Spleen (tissue), 11 donors: ENCODE measurements around the gene MATN3. TPM values are rescaled to one million over a fixed set of nuclear protein-coding genes. Genes with fewer than 3 reads are reported as not detected.

Experiments used
- DNase-seq: peaks from one replicate; pipeline ENCODE4 v3.0.0-alpha.2; 2020
- H3K27ac ChIP-seq, 8 donors: fragments of 200-600 bp; sonication (generic) in 7 of 8; 1 replicate in 4 of 8; 2 replicates in 4 of 8; pipeline versions ENCODE4 v1.5.0 to v1.8.0; 2016 to 2021; ENCODE audit warnings: inconsistent platforms in 4 of 8, mild to moderate bottlenecking in 4 of 8, moderate library complexity in 1 of 8
- H3K27me3 ChIP-seq, 7 donors: fragments of 200-600 bp; sonication (generic) in 6 of 7; replicated peaks in 1 of 7; 1 replicate in 4 of 7; 2 replicates in 3 of 7; pipeline versions ENCODE4 v1.5.0 to v1.8.0; 2016 to 2021; ENCODE audit warnings: inconsistent platforms in 3 of 7, mild to moderate bottlenecking in 1 of 7
- H3K36me3 ChIP-seq, 6 donors: fragments of 200-600 bp; sonication (generic) in 5 of 6; 1 replicate in 4 of 6; 2 replicates in 2 of 6; pipeline versions ENCODE4 v1.5.0 to v1.8.0; 2016 to 2021; ENCODE audit warnings: inconsistent platforms in 2 of 6
- H3K4me1 ChIP-seq, 6 donors: fragments of 200-600 bp; sonication (generic) in 5 of 6; 1 replicate in 3 of 6; 2 replicates in 3 of 6; pipeline versions ENCODE4 v1.5.0 to v1.8.0; 2016 to 2021; ENCODE audit warnings: inconsistent platforms in 3 of 6
- H3K4me3 ChIP-seq, 8 donors: fragments of 200-600 bp; sonication (generic) in 7 of 8; 1 replicate in 4 of 8; 2 replicates in 4 of 8; pipeline versions ENCODE4 v1.5.0 to v1.8.0; 2016 to 2021; ENCODE audit warnings: inconsistent platforms in 4 of 8, mild to moderate bottlenecking in 4 of 8, moderate library complexity in 2 of 8
- H3K9me3 ChIP-seq, 8 donors: fragments of 200-600 bp; sonication (generic) in 7 of 8; 1 replicate in 4 of 8; 2 replicates in 4 of 8; pipeline versions ENCODE4 v1.5.0 to v1.8.0; 2016 to 2021; ENCODE audit warnings: inconsistent platforms in 4 of 8
- POLR2A ChIP-seq, 3 donors: fragments of 450-650 bp; IDR thresholded peaks; one replicate each; pipeline ENCODE4 v1.5.1; 2017; ENCODE audit warnings: antibody characterized with exemption in 3 of 3, mild to moderate bottlenecking in 1 of 3
- POLR2AphosphoS5 ChIP-seq, 3 donors: sonication (generic); formaldehyde crosslinking; IDR thresholded peaks; one replicate each; pipeline ENCODE4 v1.5.1; 2017; ENCODE audit warnings: antibody characterized with exemption in 3 of 3
- WGBS, 5 donors: extraction: QIAGEN DNeasy Blood & Tissue Kit in 3 of 5; methylation state at CpG; one replicate each; pipeline versions ENCODE4 v1.1.5 to v1.1.7; 2013 to 2018; 5-methylcytosine and 5-hydroxymethylcytosine counted together
- intact Hi-C: fragments of 100-400 bp; cut with DNase I; formaldehyde crosslinking; loops from one replicate; pipeline ENCODE4 v1.15.0; 2023; ENCODE audit warnings: low total_unique reads
- polyA plus RNA-seq, 3 donors: library from polyadenylated mRNA; stranded (reverse); fragments of 200-250 nt; gene quantifications; one replicate each; pipeline ENCODE4 v1.2.1, GENCODE V29; 2013
- total RNA-seq, 7 donors: library from RNA; depleted of rRNA in 3 of 7; stranded (reverse); fragments of >200 nt in 3 of 7; fragmentation: NEBNext Ultra II Directional in 4 of 7; extraction: Animal tissue kit (Norgen Biotek cat#: 25700) in 4 of 7; gene quantifications; one replicate each; pipeline versions ENCODE4 v1.1.0 to v1.2.1, GENCODE V29; 2016 to 2021
- TF ChIP-seq, protein P1 (sequence below), 11 experiments: fragments of 200-600 bp in 7 of 11; fragments of 450-650 bp in 4 of 11; sonication (generic) in 4 of 11; IDR thresholded peaks in 8 of 11; conservative IDR thresholded peaks in 3 of 11; 1 replicate in 7 of 11; 2 replicates in 4 of 11; pipeline versions ENCODE4 v1.4.0 to v1.8.0; 2016 to 2021; ENCODE audit warnings: antibody characterized with exemption in 11 of 11, inconsistent platforms in 4 of 11, mild to moderate bottlenecking in 1 of 11
- donor health status: healthy with polysubstance abuse.
- donor health status: DM: no; HTN: no; CAD: no; lungs with moderate emphysema.
- donor health status: DM: no; HTN: no; CAD: no.
- donor health status: Bipolar disorder and iron deficiency.
- donor health status: healthy.
- donor health status: DM: no; HTN: no; CAD: no.
- donor health status: DM: yes; HTN: yes; CAD: no.

The MATN3 gene
- total and polyA plus RNA-seq, 10 donors, result 0.07 to 0.76 (median 0.24) TPM; not detected in 3

DNA sequence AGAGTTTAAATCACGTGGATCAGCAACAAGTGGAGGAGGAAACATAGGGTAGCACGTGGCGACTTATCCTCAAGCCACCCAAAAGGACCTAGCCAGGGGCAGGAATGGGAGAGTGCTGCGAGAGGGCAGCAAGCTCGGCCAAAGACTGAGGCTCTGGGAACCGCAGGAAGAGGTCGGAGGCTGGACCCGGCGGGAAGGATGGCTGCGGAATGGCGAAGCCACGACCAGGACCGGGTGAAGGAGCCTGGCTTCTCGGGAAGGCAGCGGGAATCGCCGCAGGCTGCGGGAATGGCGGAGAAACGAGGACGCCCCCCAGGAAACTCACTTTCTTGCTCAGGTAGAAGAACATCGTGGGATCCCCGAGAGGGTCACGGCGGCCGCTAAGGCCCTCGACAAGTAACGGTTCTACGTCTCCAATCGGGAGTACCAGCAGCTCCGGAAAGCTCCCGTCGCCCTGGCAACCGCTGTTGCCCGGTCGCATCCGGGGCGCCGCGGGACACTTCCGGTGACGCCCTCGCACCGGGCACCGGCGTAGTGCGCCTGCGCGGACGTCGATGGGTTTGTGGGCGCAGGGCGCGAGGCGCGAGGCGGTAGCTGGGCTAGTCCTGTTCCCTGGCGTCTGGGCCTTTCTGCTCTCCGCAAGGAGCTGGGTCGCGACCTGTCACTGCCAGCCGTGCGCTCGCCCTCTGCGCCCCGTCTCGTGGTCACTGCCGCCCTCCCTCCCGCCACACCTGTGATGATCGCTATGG is 22.6 kb downstream of the MATN3 start, which contains the start of gene WDR35:
Gene WDR35 (minus strand): TSS at position 439 of the 749 bp plus-strand sequence. CDS start 90 bp downstream, at position 349.
- WGBS, 5 donors, result 1 to 2% (median 1%) methylated on average over 33 to 70 of the region's 70 CpGs
- Histone ChIP-seq H3K9me3 (no peaks in the 10 kb centered on the region), H3K36me3 (peaks cover 0 to 2% (median 0%) of the 10 kb centered on the region in 6 donors), H3K4me1 (peaks cover 6 to 31% (median 21%) of the 10 kb centered on the region in 6 donors), H3K27me3 (peaks cover 0 to 24% (median 0%) of the 10 kb centered on the region in 7 donors), H3K27ac (peak within 1 kb of the TSS in 7 of 8 donors; percentile 24 to 81 (median 63)), H3K4me3 (peak within 1 kb of the TSS; percentile 48 to 92 (median 76))
- intact Hi-C loops, result no loop called here
- TF ChIP-seq POLR2A (IDR thresholded peaks at IDR 0.05), result no peak
- TF ChIP-seq POLR2AphosphoS5 (IDR thresholded peaks at IDR 0.05), result peak; percentile 91 to 94 (median 94)
- TF ChIP-seq, protein P1, sequence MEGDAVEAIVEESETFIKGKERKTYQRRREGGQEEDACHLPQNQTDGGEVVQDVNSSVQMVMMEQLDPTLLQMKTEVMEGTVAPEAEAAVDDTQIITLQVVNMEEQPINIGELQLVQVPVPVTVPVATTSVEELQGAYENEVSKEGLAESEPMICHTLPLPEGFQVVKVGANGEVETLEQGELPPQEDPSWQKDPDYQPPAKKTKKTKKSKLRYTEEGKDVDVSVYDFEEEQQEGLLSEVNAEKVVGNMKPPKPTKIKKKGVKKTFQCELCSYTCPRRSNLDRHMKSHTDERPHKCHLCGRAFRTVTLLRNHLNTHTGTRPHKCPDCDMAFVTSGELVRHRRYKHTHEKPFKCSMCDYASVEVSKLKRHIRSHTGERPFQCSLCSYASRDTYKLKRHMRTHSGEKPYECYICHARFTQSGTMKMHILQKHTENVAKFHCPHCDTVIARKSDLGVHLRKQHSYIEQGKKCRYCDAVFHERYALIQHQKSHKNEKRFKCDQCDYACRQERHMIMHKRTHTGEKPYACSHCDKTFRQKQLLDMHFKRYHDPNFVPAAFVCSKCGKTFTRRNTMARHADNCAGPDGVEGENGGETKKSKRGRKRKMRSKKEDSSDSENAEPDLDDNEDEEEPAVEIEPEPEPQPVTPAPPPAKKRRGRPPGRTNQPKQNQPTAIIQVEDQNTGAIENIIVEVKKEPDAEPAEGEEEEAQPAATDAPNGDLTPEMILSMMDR (IDR thresholded peaks at IDR 0.05 in 8 of 11, conservative IDR thresholded peaks at IDR 0.05 in 3 of 11), result no peak
- peak; percentile 97 for DNase-seq

DNA sequence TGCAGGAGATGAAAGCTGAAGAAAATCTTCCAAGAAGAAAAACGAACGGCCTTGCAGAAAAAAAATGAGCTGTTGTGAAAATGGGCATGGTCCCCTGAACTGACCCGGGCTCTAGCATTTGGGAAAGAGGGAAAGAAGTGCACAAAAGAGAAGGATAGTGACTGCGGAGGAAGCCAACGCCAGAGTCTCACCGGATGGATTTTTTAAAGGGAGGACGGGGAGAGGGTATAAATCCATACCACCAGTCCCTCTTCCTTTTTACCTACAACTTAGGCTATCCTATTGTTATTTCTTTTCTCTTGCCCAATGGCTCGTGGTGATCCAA is 23.2 kb downstream of the MATN3 start:
- 10 to 16% (median 14%) methylated on average over 8 of the region's 8 CpGs for WGBS, 5 donors
- H3K4me3 ChIP-seq, result peak overlapping the region; percentile 48 to 92 (median 76)
- H3K9me3 ChIP-seq, result no peaks in the 10 kb centered on the region
- peaks cover 0 to 5% (median 0%) of the 10 kb centered on the region in 6 donors for H3K36me3 ChIP-seq
- TF ChIP-seq POLR2AphosphoS5 (IDR thresholded peaks at IDR 0.05), result no peak
- TF ChIP-seq, protein P1 (IDR thresholded peaks at IDR 0.05 in 8 of 11, conservative IDR thresholded peaks at IDR 0.05 in 3 of 11), result no peak
- no peak for TF ChIP-seq POLR2A (IDR thresholded peaks at IDR 0.05)
- intact Hi-C loops, result no loop called here
- peaks cover 6 to 31% (median 21%) of the 10 kb centered on the region in 6 donors for H3K4me1 ChIP-seq
- peaks cover 0 to 24% (median 0%) of the 10 kb centered on the region in 7 donors for H3K27me3 ChIP-seq
- H3K27ac ChIP-seq, result peak overlapping the region in 3 of 8 donors; percentile 73 to 81 (median 79)
- DNase-seq, result no peak

DNA sequence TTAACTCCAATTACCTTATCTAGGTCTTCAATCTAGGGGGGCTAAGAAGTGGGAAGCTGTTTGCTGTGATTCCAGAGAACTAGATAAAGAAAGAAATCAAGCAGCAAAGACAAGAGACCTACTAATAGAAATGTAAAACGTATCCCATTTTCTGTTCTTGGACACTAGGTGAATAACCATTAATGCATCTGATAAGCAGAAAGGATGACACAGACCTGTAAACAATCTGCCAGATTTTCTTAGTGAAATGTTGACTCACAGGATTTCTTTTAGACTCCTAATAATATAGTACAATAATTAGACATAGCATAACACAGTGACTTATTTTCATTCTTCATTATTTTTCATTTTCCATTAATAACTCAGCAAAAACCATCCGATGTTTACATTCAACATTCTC is 23.9 kb downstream of the MATN3 start:
- H3K27me3 ChIP-seq, result peaks cover 0 to 24% (median 0%) of the 10 kb centered on the region in 7 donors
- H3K36me3 ChIP-seq, result peaks cover 0 to 8% (median 0%) of the 10 kb centered on the region in 6 donors
- TF ChIP-seq POLR2A (IDR thresholded peaks at IDR 0.05) (no peak), POLR2AphosphoS5 (IDR thresholded peaks at IDR 0.05) (no peak)
- TF ChIP-seq, protein P1 (IDR thresholded peaks at IDR 0.05 in 8 of 11, conservative IDR thresholded peaks at IDR 0.05 in 3 of 11), result no peak
- no peak for DNase-seq
- H3K27ac ChIP-seq, result no peak overlapping the region
- H3K4me1 ChIP-seq, result peaks cover 6 to 31% (median 21%) of the 10 kb centered on the region in 6 donors
- WGBS, 5 donors, result 82 to 93% (median 88%) methylated on average over 2 of the region's 2 CpGs
- intact Hi-C loops, result no loop called here
- no peak overlapping the region for H3K4me3 ChIP-seq
- H3K9me3 ChIP-seq, result no peaks in the 10 kb centered on the region

DNA sequence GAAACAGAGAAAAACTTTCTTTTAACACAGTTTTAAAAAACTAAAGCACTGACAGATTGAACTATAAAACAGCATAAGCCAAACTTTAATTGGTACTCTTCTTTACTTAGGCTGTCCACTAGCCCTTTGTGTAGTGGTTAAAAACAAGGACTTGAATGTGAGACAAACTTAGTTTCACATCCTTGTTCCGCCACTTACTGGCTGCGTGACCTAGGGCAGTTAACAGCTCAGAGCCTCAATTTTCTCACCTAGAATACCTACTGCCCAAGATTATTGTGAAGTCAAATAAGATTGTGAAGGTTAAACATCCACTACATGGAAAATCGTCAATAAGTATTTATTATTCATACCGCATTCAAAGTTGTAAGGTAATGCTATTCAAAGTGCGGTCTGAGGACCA is 24.5 kb downstream of the MATN3 start:
- Histone ChIP-seq H3K36me3 (peaks cover 0 to 8% (median 0%) of the 10 kb centered on the region in 6 donors), H3K27me3 (peaks cover 0 to 24% (median 0%) of the 10 kb centered on the region in 7 donors), H3K9me3 (no peaks in the 10 kb centered on the region), H3K4me1 (peaks cover 6 to 31% (median 21%) of the 10 kb centered on the region in 6 donors), H3K27ac (no peak overlapping the region), H3K4me3 (no peak overlapping the region)
- intact Hi-C loops, result no loop called here
- 74 to 88% (median 87%) methylated on average over 5 of the region's 5 CpGs for WGBS, 5 donors
- no peak for DNase-seq
- TF ChIP-seq, protein P1 (IDR thresholded peaks at IDR 0.05 in 8 of 11, conservative IDR thresholded peaks at IDR 0.05 in 3 of 11), result no peak
- TF ChIP-seq POLR2AphosphoS5 (IDR thresholded peaks at IDR 0.05), result no peak
- no peak for TF ChIP-seq POLR2A (IDR thresholded peaks at IDR 0.05)
